Retinal pigment epithelial cell (primary cell): ENCODE data around the gene KIFC3.

Experiments used
- DNase-seq: peaks from one replicate; pipeline ENCODE4 v3.0.0-alpha.2; 2010; ENCODE audit warnings: low read depth
- H3K4me3 ChIP-seq: 2 replicates; pipeline ENCODE4 v1.5.1; 2011; ENCODE audit warnings: mild to moderate bottlenecking, low read length, control low read depth, moderate library complexity
- CTCF ChIP-seq: conservative IDR thresholded peaks from 2 replicates; pipeline ENCODE4 v1.5.1; 2011; ENCODE audit warnings: low read depth, low read length, control low read depth, inconsistent platforms

The KIFC3 gene

GRCh38 chr16:57823836-57824235 lies 21.5 kb upstream of the KIFC3 start:
- DNase-seq, result no peak
- H3K4me3 ChIP-seq, result no peak overlapping the region
- TF ChIP-seq CTCF, result no peak

- DNase-seq, result no peak
- no peak overlapping the region for H3K4me3 ChIP-seq
- TF ChIP-seq CTCF, result no peak
Measured at GRCh38 chr16:57822856-57823255, 20.6 kb upstream of the KIFC3 start.

GRCh38 chr16:57822018-57822553 lies 19.8 kb upstream of the KIFC3 start:
- no peak for TF ChIP-seq CTCF
- H3K4me3 ChIP-seq, result no peak overlapping the region
- no peak for DNase-seq

- DNase-seq, result no peak
- no peak overlapping the region for H3K4me3 ChIP-seq
- no peak for TF ChIP-seq CTCF
Measured at GRCh38 chr16:57821149-57821971, 19.1 kb upstream of the KIFC3 start.

GRCh38 chr16:57818377-57819064 lies 16.2 kb upstream of the KIFC3 start:
- no peak for DNase-seq
- no peak for TF ChIP-seq CTCF
- H3K4me3 ChIP-seq, result no peak overlapping the region

GRCh38 chr16:57817680-57818079 lies 15.4 kb upstream of the KIFC3 start:
- DNase-seq, result no peak

More at GRCh38 chr16:57817680-57818079, 15.4 kb upstream of the KIFC3 start:
- H3K4me3 ChIP-seq, result no peak overlapping the region
- TF ChIP-seq CTCF, result no peak
